GM12891 (cell line): Measurements from ENCODE around the gene MYO1D.

ENCODE experiments used
- PAX5 ChIP-seq: IDR thresholded peaks from 2 replicates; pipeline ENCODE4 v1.6.1; 2011; ENCODE audit warnings: low read length, moderate library complexity, mild to moderate bottlenecking; ENCODE audit not compliant: insufficient read depth, severe bottlenecking
- POLR2A ChIP-seq: IDR thresholded peaks from 2 replicates; pipeline ENCODE4 v1.6.1; 2011; ENCODE audit warnings: low read depth, low read length, control low read depth
- POLR2AphosphoS5 ChIP-seq: IDR thresholded peaks from 2 replicates; pipeline ENCODE4 v1.6.1; 2011; ENCODE audit warnings: low read depth, low read length, control low read depth
- POU2F2 ChIP-seq: IDR thresholded peaks from 2 replicates; pipeline ENCODE4 v1.6.1; 2011; ENCODE audit warnings: low read depth, mild to moderate bottlenecking, control low read depth, low read length, moderate library complexity
- SPI1 ChIP-seq: IDR thresholded peaks from 2 replicates; pipeline ENCODE4 v1.6.1; 2011; ENCODE audit warnings: low read depth, low read length, control low read depth
- TAF1 ChIP-seq: IDR thresholded peaks from 2 replicates; pipeline ENCODE4 v1.6.1; 2011; ENCODE audit warnings: low read depth, low read length, control low read depth

DNA sequence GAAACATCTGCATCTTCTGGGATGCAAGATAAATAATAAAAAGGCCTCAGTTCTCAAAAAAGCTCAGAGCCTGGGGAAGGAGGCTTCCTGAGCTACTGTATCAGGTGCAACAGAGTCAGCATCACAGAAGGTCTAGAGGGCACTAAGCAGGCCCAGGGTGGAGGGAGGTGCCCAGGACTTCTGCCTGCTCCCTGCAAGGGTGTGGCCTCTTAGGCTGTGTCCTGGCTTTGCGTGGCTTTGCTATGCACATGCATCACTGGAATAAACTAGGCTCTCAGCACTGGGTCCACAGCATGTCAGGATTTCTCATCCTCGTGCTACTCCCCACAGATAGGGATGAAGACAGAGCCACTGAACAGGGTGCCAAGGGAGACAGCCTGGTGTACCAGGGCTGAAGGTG, 364.6 kb downstream of the MYO1D start:
- TF ChIP-seq POU2F2 = no peak
- no peak for TF ChIP-seq POLR2AphosphoS5
- TF ChIP-seq POLR2A = no peak
- no peak for TF ChIP-seq TAF1
- no peak for TF ChIP-seq SPI1
- no peak for TF ChIP-seq PAX5
